ENCODE data around the gene ARHGAP32.

Gene ARHGAP32

DNA sequence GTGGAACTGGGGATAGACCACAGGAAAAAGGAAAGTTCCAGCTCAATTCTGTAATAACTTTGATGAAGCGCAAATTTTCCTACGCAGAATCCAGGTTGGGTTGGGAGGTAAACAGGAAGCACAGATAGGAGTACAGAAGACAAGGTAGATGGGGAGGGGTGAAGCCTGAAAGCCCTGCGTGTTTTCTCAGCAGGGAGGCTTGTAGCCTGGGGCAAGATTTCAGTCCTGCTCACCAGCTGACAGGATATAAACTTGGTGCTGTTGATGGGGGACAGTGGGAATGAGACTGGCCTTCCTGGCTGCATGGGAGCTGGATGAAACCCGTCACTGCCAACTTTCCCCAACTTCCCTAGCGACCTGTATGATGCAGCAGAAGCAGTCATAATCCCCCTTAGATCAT is 114.9 kb downstream of the ARHGAP32 start:
- no peak for TF ChIP-seq EZH2phosphoT487 (IDR thresholded peaks at IDR 0.05; ENCODE audit: borderline replicate concordance, low read length)
- TF ChIP-seq, protein P1, sequence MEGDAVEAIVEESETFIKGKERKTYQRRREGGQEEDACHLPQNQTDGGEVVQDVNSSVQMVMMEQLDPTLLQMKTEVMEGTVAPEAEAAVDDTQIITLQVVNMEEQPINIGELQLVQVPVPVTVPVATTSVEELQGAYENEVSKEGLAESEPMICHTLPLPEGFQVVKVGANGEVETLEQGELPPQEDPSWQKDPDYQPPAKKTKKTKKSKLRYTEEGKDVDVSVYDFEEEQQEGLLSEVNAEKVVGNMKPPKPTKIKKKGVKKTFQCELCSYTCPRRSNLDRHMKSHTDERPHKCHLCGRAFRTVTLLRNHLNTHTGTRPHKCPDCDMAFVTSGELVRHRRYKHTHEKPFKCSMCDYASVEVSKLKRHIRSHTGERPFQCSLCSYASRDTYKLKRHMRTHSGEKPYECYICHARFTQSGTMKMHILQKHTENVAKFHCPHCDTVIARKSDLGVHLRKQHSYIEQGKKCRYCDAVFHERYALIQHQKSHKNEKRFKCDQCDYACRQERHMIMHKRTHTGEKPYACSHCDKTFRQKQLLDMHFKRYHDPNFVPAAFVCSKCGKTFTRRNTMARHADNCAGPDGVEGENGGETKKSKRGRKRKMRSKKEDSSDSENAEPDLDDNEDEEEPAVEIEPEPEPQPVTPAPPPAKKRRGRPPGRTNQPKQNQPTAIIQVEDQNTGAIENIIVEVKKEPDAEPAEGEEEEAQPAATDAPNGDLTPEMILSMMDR (IDR thresholded peaks at IDR 0.05; ENCODE audit: low read depth, low read length, poor library complexity, severe bottlenecking) = no peak
- H3K4me2 ChIP-seq (ENCODE audit: low read length) = no peak overlapping the region

DNA sequence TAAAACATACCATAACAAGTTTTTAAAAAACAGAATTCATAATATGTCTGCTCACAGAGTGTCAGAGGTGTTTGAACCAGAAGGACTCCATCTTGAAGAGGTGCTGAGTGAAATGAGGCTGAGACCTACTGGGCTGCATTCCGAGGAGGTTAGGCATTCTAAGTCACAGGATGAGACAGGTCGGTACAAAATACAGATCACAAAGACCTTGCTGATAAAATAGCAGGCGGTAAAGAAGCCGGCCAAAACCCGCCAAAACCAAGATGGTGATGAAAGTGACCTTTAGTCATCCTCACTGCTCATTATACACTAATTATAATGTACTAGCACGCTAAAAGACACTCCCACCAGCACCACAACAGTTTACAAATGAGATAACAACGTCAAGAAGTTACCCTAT is 116.4 kb downstream of the ARHGAP32 start:
- Histone ChIP-seq H3K79me2 (ENCODE audit: control insufficient read depth, low read length) (no peaks in the 10 kb centered on the region), H3K9me2 (replicated peaks; ENCODE audit: control insufficient read depth, low read length) (no peaks in the 10 kb centered on the region), H3K4me1 (ENCODE audit: control insufficient read depth, low read length) (no peaks in the 10 kb centered on the region), H3K9me3 (ENCODE audit: control insufficient read depth, insufficient read depth, low read length) (no peaks in the 10 kb centered on the region), H3K36me3 (ENCODE audit: control insufficient read depth, low read length) (no peaks in the 10 kb centered on the region), H3K27me3 (ENCODE audit: control insufficient read depth, low read length) (0 out of 2 replicates have a peak, but pooled peaks cover 2% of the 10 kb centered on the region), H3K4me2 (ENCODE audit: low read length) (no peak overlapping the region), H3F3A (ENCODE audit: control insufficient read depth, insufficient read depth) (no peaks in the 10 kb centered on the region), H3K4me3 (ENCODE audit: low read length) (no peak overlapping the region), H4K20me1 (ENCODE audit: control insufficient read depth, insufficient read depth, low read depth, low read length) (no peaks in the 10 kb centered on the region), H3K27ac (ENCODE audit: low read depth, low read length) (no peak overlapping the region)
- TF ChIP-seq, protein P1 (IDR thresholded peaks at IDR 0.05; ENCODE audit: low read depth, low read length, poor library complexity, severe bottlenecking) = no peak
- TF ChIP-seq EZH2phosphoT487 (IDR thresholded peaks at IDR 0.05; ENCODE audit: borderline replicate concordance, low read length) = no peak

More for the DNA sequence above, 114.9 kb downstream of the ARHGAP32 start:
- no peaks in the 10 kb centered on the region for H3K9me3 ChIP-seq (ENCODE audit: control insufficient read depth, insufficient read depth, low read length)
- no peak overlapping the region for H3K27ac ChIP-seq (ENCODE audit: low read depth, low read length)
- no peaks in the 10 kb centered on the region for H3K9me2 ChIP-seq (replicated peaks; ENCODE audit: control insufficient read depth, low read length)
- H3K79me2 ChIP-seq (ENCODE audit: control insufficient read depth, low read length) = no peaks in the 10 kb centered on the region
- H4K20me1 ChIP-seq (ENCODE audit: control insufficient read depth, insufficient read depth, low read depth, low read length) = no peaks in the 10 kb centered on the region
- no peaks in the 10 kb centered on the region for H3K36me3 ChIP-seq (ENCODE audit: control insufficient read depth, low read length)
- no peaks in the 10 kb centered on the region for H3F3A ChIP-seq (ENCODE audit: control insufficient read depth, insufficient read depth)
- H3K4me1 ChIP-seq (ENCODE audit: control insufficient read depth, low read length) = no peaks in the 10 kb centered on the region
- 0 out of 2 replicates have a peak, but pooled peaks cover 2% of the 10 kb centered on the region for H3K27me3 ChIP-seq (ENCODE audit: control insufficient read depth, low read length)
- H3K4me3 ChIP-seq (ENCODE audit: low read length) = no peak overlapping the region

DNA sequence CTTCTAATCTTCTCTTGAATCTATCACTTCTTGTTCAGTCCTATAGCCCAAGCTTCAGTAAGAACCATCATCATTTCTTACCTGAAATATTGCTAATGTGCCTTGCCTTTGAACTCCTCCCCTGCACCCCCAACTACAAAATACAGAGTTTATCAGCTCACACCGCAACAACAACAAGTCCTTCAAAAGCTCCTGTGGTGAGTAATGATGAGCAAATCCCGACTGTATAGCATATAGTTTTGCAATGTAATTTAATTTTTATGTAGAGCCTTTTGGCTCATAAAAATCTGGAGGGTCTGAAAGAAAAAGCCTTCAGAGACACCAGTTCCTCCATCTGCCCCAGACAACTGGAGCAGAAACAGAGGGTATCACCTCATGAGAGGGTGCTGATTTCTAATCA is 124.7 kb downstream of the ARHGAP32 start:
- no peaks in the 10 kb centered on the region for H4K20me1 ChIP-seq (ENCODE audit: control insufficient read depth, insufficient read depth, low read depth, low read length)
- no peak overlapping the region for H3K4me2 ChIP-seq (ENCODE audit: low read length)
- TF ChIP-seq, protein P1 (IDR thresholded peaks at IDR 0.05; ENCODE audit: low read depth, low read length, poor library complexity, severe bottlenecking) = no peak
- TF ChIP-seq EZH2phosphoT487 (IDR thresholded peaks at IDR 0.05; ENCODE audit: borderline replicate concordance, low read length) = no peak

More for the DNA sequence above, 124.7 kb downstream of the ARHGAP32 start:
- H3K36me3 ChIP-seq (ENCODE audit: control insufficient read depth, low read length) = no peaks in the 10 kb centered on the region
- H3F3A ChIP-seq (ENCODE audit: control insufficient read depth, insufficient read depth) = no peaks in the 10 kb centered on the region
- no peaks in the 10 kb centered on the region for H3K9me2 ChIP-seq (replicated peaks; ENCODE audit: control insufficient read depth, low read length)
- H3K4me3 ChIP-seq (ENCODE audit: low read length) = no peak overlapping the region
- no peaks in the 10 kb centered on the region for H3K9me3 ChIP-seq (ENCODE audit: control insufficient read depth, insufficient read depth, low read length)
- H3K79me2 ChIP-seq (ENCODE audit: control insufficient read depth, low read length) = no peaks in the 10 kb centered on the region
- H3K27ac ChIP-seq (ENCODE audit: low read depth, low read length) = no peak overlapping the region
- no peaks in the 10 kb centered on the region for H3K4me1 ChIP-seq (ENCODE audit: control insufficient read depth, low read length)
- peaks cover 6% of the 10 kb centered on the region; the same call in 1 of the 2 replicates for H3K27me3 ChIP-seq (ENCODE audit: control insufficient read depth, low read length)

All from DOHH2 (cell line).